HTR-8/SVneo (cell line): ENCODE measurements around the gene MAST3.
A peak's percentile ranks its signal among the peaks of the same experiment; 100 is the strongest.

Source experiments
- DNase-seq: peaks from one replicate; pipeline ENCODE4 v3.0.0; 2011; ENCODE audit warnings: low spot score, mixed read lengths; ENCODE audit not compliant: insufficient read length
- FAIRE-seq: peaks from 2 replicates; lab custom pipeline; 2011; peaks lifted over from hg19 to GRCh38; lab: Jason Lieb, UNC

The MAST3 gene

GRCh38 chr19:18097217-18097992, at the start of gene MAST3:
Gene MAST3 (plus strand): TSS chr19:18097778. CDS start chr19:18097793, 15 bp downstream.
- FAIRE-seq (peak; percentile 80), DNase-seq (peak; percentile 96)

- FAIRE-seq (no peak), DNase-seq (no peak)
Measured at GRCh38 chr19:18049385-18049784, 48.2 kb upstream of the MAST3 start.

GRCh38 chr19:18051887-18052286, 45.7 kb upstream of the MAST3 start:
- FAIRE-seq: no peak
- no peak for DNase-seq

- FAIRE-seq: no peak
- DNase-seq: no peak
Measured at GRCh38 chr19:18053576-18054219, 43.9 kb upstream of the MAST3 start.

DNA sequence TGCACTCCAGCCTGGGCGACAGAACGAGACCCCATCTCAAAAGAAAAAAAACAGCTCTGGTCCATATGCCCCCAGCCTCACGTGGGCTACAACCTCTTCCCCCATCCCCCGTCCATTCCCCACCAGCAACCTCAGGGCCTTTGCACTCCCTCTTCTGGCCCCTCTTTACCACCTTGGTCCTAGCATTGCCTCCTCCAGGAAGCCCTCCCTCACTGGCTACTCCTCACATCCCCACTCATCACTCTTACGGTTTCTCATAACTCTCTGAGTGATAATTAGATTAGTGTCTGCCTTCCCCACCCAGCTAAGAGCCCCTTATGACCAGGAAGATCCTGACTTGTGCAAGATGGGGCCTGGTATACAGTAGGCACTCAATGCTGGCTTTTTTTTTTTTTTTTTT, 41.6 kb upstream of the MAST3 start:
- FAIRE-seq (no peak), DNase-seq (no peak)

GRCh38 chr19:18057557-18057956, 40.0 kb upstream of the MAST3 start:
- DNase-seq (no peak), FAIRE-seq (no peak)

- FAIRE-seq (no peak), DNase-seq (peak; percentile 87)
Measured at GRCh38 chr19:18058208-18059009, 39.2 kb upstream of the MAST3 start.

- DNase-seq (no peak), FAIRE-seq (no peak)
Measured at GRCh38 chr19:18059297-18059696, 38.3 kb upstream of the MAST3 start.

GRCh38 chr19:18059902-18060301, 37.7 kb upstream of the MAST3 start:
- FAIRE-seq (no peak), DNase-seq (no peak)

GRCh38 chr19:18060472-18060871, 37.1 kb upstream of the MAST3 start:
- FAIRE-seq: no peak
- no peak for DNase-seq

- DNase-seq (no peak), FAIRE-seq (no peak)
Measured at GRCh38 chr19:18062028-18062427, 35.5 kb upstream of the MAST3 start.

DNA sequence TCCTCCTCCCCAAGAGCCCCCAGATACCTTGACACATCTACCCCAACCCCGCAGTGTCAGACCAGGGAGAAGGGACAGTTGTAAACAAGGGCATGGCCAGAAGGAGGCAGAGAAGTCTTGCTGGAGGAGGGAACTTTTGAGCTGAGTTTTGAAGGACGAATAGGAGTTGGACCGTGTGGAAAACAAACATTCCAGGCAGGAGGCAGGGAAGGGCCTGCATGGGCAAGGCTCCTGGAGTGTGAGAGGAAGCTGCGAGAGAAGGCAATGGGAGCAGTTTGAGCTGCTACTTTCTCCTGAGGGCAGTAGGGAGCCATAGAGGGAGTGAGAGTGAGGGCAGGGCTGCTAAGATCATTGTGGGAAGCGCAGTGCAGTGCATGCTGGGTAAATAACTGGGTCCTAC, 34.1 kb upstream of the MAST3 start:
- DNase-seq (no peak), FAIRE-seq (no peak)

DNA sequence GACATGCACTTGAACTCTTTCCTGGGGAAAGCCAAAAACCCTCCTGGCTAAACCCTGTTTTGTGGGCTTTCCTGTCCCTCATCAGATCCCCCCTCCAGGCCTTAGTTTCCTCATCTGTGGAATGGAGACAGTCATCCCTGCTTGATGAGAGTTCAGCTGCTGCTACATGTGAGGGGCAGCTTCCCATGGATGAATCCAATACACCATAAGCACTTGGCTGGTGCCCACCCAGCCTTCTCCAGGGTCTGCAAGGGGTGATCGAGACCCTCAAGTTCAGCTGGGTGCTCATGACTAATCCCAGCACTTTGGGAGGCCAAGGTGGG, 32.4 kb upstream of the MAST3 start:
- DNase-seq (no peak), FAIRE-seq (peak; percentile 42)

- DNase-seq (no peak), FAIRE-seq (no peak)
Measured at GRCh38 chr19:18068395-18068794, 29.2 kb upstream of the MAST3 start.

DNA sequence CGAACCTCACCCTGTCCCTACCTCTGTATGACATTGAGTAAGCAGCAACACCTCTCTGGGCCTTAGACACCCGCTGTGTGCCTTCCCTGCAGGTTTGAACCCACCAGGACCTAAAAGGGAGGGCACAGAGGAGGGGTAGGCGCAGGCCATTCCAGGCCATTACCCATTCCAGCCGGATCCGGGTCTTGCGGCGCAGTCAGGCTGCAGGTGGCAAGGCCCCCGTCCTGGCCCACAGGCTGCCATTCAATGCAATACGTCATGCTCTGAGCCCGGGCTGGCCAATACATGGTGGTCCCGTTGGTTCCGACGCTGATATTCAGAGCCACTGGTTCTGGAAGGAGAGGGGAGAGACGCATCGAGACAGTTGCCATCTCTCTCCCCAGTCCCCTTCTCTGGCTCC, 28.2 kb upstream of the MAST3 start:
- DNase-seq (no peak), FAIRE-seq (no peak)

DNA sequence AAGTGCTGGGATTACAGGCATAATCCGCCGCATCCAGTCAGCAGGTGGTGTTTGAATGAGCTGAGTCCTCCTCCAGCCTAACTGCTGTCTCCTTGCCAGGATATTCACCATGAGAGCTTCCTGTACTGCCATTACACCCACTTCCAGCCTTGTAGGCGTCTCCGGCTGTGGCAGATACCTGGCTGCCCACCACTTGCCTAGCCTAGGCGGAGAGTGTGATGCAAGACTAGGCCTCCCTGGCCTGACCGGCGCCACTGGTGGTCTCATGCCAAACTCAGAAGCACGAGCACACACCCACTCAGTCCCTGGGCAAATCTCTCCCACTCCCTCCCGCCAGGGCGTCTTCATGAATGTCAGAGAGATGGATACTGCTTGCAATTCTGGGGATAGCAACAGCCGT, 27.4 kb upstream of the MAST3 start:
- no peak for FAIRE-seq

DNA sequence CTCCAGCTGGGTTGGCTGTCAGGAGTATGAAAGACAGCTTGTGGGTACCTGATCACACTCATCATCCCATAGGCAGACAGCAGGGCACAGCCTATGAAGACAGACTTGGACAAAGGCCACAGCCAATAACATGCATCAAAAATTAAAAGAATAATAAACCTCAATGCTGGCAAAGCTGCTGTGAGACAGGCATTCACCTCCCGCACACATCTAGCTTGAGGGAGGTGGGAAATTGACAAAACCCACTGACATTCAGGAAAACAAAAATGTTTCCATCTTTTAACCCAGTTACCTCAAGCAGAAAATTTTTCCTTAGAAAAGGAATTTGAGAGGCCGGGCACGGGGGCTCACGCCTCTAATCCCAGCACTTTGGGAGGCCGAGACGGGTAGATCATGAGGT, 25.2 kb upstream of the MAST3 start:
- DNase-seq: no peak
- no peak for FAIRE-seq

More for the DNA sequence above, 27.4 kb upstream of the MAST3 start:
- no peak for DNase-seq

- no peak for FAIRE-seq
- DNase-seq: no peak
Measured at GRCh38 chr19:18073197-18073596, 24.4 kb upstream of the MAST3 start.

- FAIRE-seq: no peak
- DNase-seq: no peak
Measured at GRCh38 chr19:18074192-18074591, 23.4 kb upstream of the MAST3 start.

- DNase-seq (no peak), FAIRE-seq (no peak)
Measured at GRCh38 chr19:18083929-18084684, 13.5 kb upstream of the MAST3 start.
